Spleen (tissue), 11 donors: ENCODE measurements around the gene SNX2. TPM values are rescaled to one million over a fixed set of nuclear protein-coding genes. Genes with fewer than 3 reads are reported as not detected.
A peak's percentile ranks its signal among the peaks of the same experiment; 100 is the strongest.

Experiments
- DNase-seq: peaks from one replicate; pipeline ENCODE4 v3.0.0-alpha.2; 2020
- H3K27ac ChIP-seq, 8 donors: fragments of 200-600 bp; sonication (generic) in 7 of 8; 1 replicate in 4 of 8; 2 replicates in 4 of 8; pipeline versions ENCODE4 v1.5.0 to v1.8.0; 2016 to 2021; ENCODE audit warnings: inconsistent platforms in 4 of 8, mild to moderate bottlenecking in 4 of 8, moderate library complexity in 1 of 8
- H3K27me3 ChIP-seq, 7 donors: fragments of 200-600 bp; sonication (generic) in 6 of 7; replicated peaks in 1 of 7; 1 replicate in 4 of 7; 2 replicates in 3 of 7; pipeline versions ENCODE4 v1.5.0 to v1.8.0; 2016 to 2021; ENCODE audit warnings: inconsistent platforms in 3 of 7, mild to moderate bottlenecking in 1 of 7
- H3K36me3 ChIP-seq, 6 donors: fragments of 200-600 bp; sonication (generic) in 5 of 6; 1 replicate in 4 of 6; 2 replicates in 2 of 6; pipeline versions ENCODE4 v1.5.0 to v1.8.0; 2016 to 2021; ENCODE audit warnings: inconsistent platforms in 2 of 6
- H3K4me1 ChIP-seq, 6 donors: fragments of 200-600 bp; sonication (generic) in 5 of 6; 1 replicate in 3 of 6; 2 replicates in 3 of 6; pipeline versions ENCODE4 v1.5.0 to v1.8.0; 2016 to 2021; ENCODE audit warnings: inconsistent platforms in 3 of 6
- H3K4me3 ChIP-seq, 8 donors: fragments of 200-600 bp; sonication (generic) in 7 of 8; 1 replicate in 4 of 8; 2 replicates in 4 of 8; pipeline versions ENCODE4 v1.5.0 to v1.8.0; 2016 to 2021; ENCODE audit warnings: inconsistent platforms in 4 of 8, mild to moderate bottlenecking in 4 of 8, moderate library complexity in 2 of 8
- H3K9me3 ChIP-seq, 8 donors: fragments of 200-600 bp; sonication (generic) in 7 of 8; 1 replicate in 4 of 8; 2 replicates in 4 of 8; pipeline versions ENCODE4 v1.5.0 to v1.8.0; 2016 to 2021; ENCODE audit warnings: inconsistent platforms in 4 of 8
- POLR2A ChIP-seq, 3 donors: fragments of 450-650 bp; IDR thresholded peaks; one replicate each; pipeline ENCODE4 v1.5.1; 2017; ENCODE audit warnings: antibody characterized with exemption in 3 of 3, mild to moderate bottlenecking in 1 of 3
- POLR2AphosphoS5 ChIP-seq, 3 donors: sonication (generic); formaldehyde crosslinking; IDR thresholded peaks; one replicate each; pipeline ENCODE4 v1.5.1; 2017; ENCODE audit warnings: antibody characterized with exemption in 3 of 3
- WGBS, 5 donors: extraction: QIAGEN DNeasy Blood & Tissue Kit in 3 of 5; methylation state at CpG; one replicate each; pipeline versions ENCODE4 v1.1.5 to v1.1.7; 2013 to 2018; 5-methylcytosine and 5-hydroxymethylcytosine counted together
- intact Hi-C: fragments of 100-400 bp; cut with DNase I; formaldehyde crosslinking; loops from one replicate; pipeline ENCODE4 v1.15.0; 2023; ENCODE audit warnings: low total_unique reads
- polyA plus RNA-seq, 3 donors: library from polyadenylated mRNA; stranded (reverse); fragments of 200-250 nt; gene quantifications; one replicate each; pipeline ENCODE4 v1.2.1, GENCODE V29; 2013
- total RNA-seq, 7 donors: library from RNA; depleted of rRNA in 3 of 7; stranded (reverse); fragments of >200 nt in 3 of 7; fragmentation: NEBNext Ultra II Directional in 4 of 7; extraction: Animal tissue kit (Norgen Biotek cat#: 25700) in 4 of 7; gene quantifications; one replicate each; pipeline versions ENCODE4 v1.1.0 to v1.2.1, GENCODE V29; 2016 to 2021
- TF ChIP-seq, protein P1 (sequence below), 11 experiments: fragments of 200-600 bp in 7 of 11; fragments of 450-650 bp in 4 of 11; sonication (generic) in 4 of 11; IDR thresholded peaks in 8 of 11; conservative IDR thresholded peaks in 3 of 11; 1 replicate in 7 of 11; 2 replicates in 4 of 11; pipeline versions ENCODE4 v1.4.0 to v1.8.0; 2016 to 2021; ENCODE audit warnings: antibody characterized with exemption in 11 of 11, inconsistent platforms in 4 of 11, mild to moderate bottlenecking in 1 of 11
- donor health status: healthy with polysubstance abuse.
- donor health status: DM: no; HTN: no; CAD: no; lungs with moderate emphysema.
- donor health status: DM: no; HTN: no; CAD: no.
- donor health status: Bipolar disorder and iron deficiency.
- donor health status: healthy.
- donor health status: DM: no; HTN: no; CAD: no.
- donor health status: DM: yes; HTN: yes; CAD: no.

SNX2 gene
- total and polyA plus RNA-seq, 10 donors: 69.0 to 158 (median 132) TPM

DNA sequence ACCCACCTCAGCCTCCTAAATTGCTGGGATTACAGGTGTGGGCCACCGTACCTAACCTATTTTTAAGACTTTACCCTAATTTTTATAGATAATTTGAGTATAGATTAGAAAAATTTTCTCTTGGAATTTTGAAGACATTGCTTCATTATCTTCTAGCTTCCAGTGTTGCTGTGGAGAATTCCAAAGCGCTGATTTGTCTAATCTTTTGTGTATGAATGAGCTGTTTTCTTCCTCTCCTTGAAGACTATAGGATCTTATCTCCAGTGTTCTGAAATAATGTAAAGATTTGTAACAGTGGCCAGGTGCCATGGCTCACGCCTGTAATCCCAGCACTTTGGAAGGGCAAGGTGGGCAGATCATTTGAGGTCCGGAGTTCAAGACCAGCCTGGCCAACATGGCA lies 64.9 kb downstream of the SNX2 start:
- Histone ChIP-seq H3K36me3 (peaks cover 0 to 3% (median 0%) of the 10 kb centered on the region in 6 donors), H3K27ac (no peak overlapping the region), H3K4me1 (peaks cover 6 to 13% (median 11%) of the 10 kb centered on the region in 6 donors), H3K4me3 (no peak overlapping the region), H3K27me3 (no peaks in the 10 kb centered on the region), H3K9me3 (no peaks in the 10 kb centered on the region)
- WGBS, 5 donors: 90 to 97% (median 96%) methylated on average over 4 of the region's 4 CpGs
- intact Hi-C loops: loop anchor here (5.0 kb wide), 1 partner anchor 37 kb away; no protein-coding TSS in a partner anchor
- DNase-seq: no peak
- TF ChIP-seq, protein P1, sequence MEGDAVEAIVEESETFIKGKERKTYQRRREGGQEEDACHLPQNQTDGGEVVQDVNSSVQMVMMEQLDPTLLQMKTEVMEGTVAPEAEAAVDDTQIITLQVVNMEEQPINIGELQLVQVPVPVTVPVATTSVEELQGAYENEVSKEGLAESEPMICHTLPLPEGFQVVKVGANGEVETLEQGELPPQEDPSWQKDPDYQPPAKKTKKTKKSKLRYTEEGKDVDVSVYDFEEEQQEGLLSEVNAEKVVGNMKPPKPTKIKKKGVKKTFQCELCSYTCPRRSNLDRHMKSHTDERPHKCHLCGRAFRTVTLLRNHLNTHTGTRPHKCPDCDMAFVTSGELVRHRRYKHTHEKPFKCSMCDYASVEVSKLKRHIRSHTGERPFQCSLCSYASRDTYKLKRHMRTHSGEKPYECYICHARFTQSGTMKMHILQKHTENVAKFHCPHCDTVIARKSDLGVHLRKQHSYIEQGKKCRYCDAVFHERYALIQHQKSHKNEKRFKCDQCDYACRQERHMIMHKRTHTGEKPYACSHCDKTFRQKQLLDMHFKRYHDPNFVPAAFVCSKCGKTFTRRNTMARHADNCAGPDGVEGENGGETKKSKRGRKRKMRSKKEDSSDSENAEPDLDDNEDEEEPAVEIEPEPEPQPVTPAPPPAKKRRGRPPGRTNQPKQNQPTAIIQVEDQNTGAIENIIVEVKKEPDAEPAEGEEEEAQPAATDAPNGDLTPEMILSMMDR (IDR thresholded peaks at IDR 0.05 in 8 of 11, conservative IDR thresholded peaks at IDR 0.05 in 3 of 11): no peak
- TF ChIP-seq POLR2AphosphoS5 (IDR thresholded peaks at IDR 0.05): no peak
- TF ChIP-seq POLR2A (IDR thresholded peaks at IDR 0.05): no peak

DNA sequence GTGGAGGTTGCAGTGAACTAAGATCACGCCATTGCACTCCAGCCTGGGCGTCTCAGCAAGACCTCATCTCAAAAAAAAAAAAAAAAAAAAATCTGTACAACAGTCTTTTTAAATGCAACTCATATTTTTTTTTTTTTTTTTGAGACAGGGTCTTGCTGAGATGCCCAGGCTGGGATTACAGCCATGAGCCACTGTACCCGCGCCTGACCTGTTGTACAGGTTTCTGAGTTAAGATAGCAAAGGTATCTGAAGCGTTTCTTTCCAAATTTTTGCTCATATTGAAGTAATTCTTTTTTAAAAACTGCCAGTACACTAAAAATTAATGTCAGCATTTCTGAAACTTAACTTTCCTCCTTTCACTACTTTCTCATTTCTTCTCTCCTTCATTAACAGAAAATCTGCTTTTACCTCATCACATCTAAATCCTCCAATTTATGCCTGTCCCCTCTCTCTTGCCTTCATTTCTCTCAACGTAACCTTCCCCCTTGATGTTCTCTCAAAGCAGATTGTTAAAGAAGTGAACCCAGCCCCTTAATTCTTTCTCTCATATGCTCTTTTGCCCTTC lies 67.2 kb downstream of the SNX2 start:
- Histone ChIP-seq H3K4me1 (peaks cover 6 to 33% (median 17%) of the 10 kb centered on the region in 6 donors), H3K36me3 (no peaks in the 10 kb centered on the region), H3K9me3 (no peaks in the 10 kb centered on the region), H3K27ac (no peak overlapping the region), H3K27me3 (no peaks in the 10 kb centered on the region), H3K4me3 (no peak overlapping the region)
- no peak for DNase-seq
- TF ChIP-seq, protein P1 (IDR thresholded peaks at IDR 0.05 in 8 of 11, conservative IDR thresholded peaks at IDR 0.05 in 3 of 11): no peak
- TF ChIP-seq POLR2A (IDR thresholded peaks at IDR 0.05) (no peak), POLR2AphosphoS5 (IDR thresholded peaks at IDR 0.05) (no peak)
- WGBS, 5 donors: 93 to 98% (median 96%) methylated on average over 6 of the region's 6 CpGs
- intact Hi-C loops: no loop called here

DNA sequence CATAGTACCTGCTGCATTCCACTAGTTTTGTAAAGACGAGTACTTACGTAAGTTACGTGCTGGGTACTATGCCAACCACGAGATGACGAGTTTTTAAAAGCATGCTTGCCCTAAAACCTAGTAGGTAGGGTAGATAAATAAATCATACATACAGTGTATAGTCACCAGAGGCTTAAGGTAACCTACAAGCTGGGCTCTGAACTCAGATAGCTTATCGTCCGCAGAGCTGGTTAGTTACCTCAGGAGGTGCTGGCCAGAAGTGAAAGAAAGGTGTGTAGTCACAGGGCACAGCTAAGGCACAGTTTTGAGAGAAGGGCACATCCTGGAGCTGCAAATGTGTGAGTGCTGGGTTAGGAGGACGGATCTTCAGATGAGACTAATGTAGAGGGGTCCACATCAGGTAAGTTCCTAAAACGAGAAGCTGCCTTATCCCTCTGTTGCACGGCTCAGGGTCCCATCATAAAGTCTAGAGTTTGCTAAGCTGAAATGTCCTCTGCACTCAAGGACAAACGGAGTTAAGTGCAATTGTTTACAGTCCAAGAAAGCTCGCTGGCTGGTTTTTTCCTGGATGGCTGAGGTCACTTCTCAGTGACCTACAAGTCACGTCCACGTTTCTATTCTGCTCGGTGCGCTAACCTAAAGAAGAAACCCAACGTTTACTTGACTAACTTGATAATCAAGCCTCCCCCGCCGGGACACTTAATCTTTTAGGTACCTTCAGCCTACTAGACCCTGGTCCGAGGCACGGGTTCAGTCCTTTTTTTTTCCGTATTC lies 69.4 kb downstream of the SNX2 start:
- H3K27ac ChIP-seq: peak overlapping the region in 7 of 8 donors; percentile 75 to 92 (median 88)

More for the DNA sequence above, 69.4 kb downstream of the SNX2 start:
- DNase-seq: no peak
- Histone ChIP-seq H3K27me3 (no peaks in the 10 kb centered on the region), H3K4me1 (peaks cover 6 to 46% (median 17%) of the 10 kb centered on the region in 6 donors), H3K9me3 (no peaks in the 10 kb centered on the region), H3K4me3 (peak overlapping the region; percentile 80 to 97 (median 86)), H3K36me3 (no peaks in the 10 kb centered on the region)
- WGBS, 5 donors: 28 to 41% (median 39%) methylated on average over 22 of the region's 22 CpGs
- intact Hi-C loops: no loop called here
- TF ChIP-seq POLR2A (IDR thresholded peaks at IDR 0.05) (no peak), POLR2AphosphoS5 (IDR thresholded peaks at IDR 0.05) (no peak)
- TF ChIP-seq, protein P1 (IDR thresholded peaks at IDR 0.05 in 8 of 11, conservative IDR thresholded peaks at IDR 0.05 in 3 of 11): no peak
